NB4 (cell line): ENCODE data around the gene QSER1.
A peak's percentile ranks its signal among the peaks of the same experiment; 100 is the strongest.

Experiments
- DNase-seq: peaks from one replicate; pipeline ENCODE4 v3.0.0; 2010; ENCODE audit warnings: low read depth
- H3K4me3 ChIP-seq: one replicate; pipeline ENCODE4 v1.5.1; 2011; ENCODE audit warnings: mild to moderate bottlenecking, low read depth, low read length, moderate library complexity
- MYC ChIP-seq: IDR thresholded peaks from 2 replicates; pipeline ENCODE4 v1.6.1; 2011; ENCODE audit warnings: low read depth, low read length
- POLR2A ChIP-seq: IDR thresholded peaks from 2 replicates; pipeline ENCODE4 v1.6.1; 2011; ENCODE audit warnings: mild to moderate bottlenecking; ENCODE audit not compliant: insufficient read length; ENCODE audit errors: extremely low read depth
- TF ChIP-seq, protein P1 (sequence below): IDR thresholded peaks from one replicate; pipeline ENCODE4 v1.5.1; 2012; ENCODE audit warnings: low read depth, low read length
- TF ChIP-seq, protein P2 (sequence below): IDR thresholded peaks from 2 replicates; pipeline ENCODE4 v1.6.1; 2011; ENCODE audit warnings: low read depth, low read length

Gene QSER1

DNA sequence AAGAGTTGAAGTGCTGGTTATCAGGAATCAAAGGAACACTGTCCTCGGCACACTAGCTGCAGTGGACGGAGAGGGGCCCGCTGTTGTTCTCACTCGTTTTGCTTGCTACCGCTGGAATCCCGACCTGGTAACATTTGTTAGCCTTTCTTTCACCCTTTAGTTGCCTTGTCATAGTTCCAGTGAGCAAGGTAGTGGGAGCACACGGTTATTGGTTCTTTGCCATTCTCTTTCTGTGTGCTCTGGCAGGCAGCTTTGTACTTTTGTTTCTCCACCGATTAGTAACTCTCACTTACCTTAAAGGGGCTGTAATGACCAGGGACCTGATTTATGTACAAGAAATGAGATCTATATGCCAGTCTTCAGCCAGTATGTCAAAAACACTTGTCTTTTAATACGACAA is 124.9 kb downstream of the QSER1 start:
- H3K4me3 ChIP-seq: peak overlapping the region; percentile 77

DNA sequence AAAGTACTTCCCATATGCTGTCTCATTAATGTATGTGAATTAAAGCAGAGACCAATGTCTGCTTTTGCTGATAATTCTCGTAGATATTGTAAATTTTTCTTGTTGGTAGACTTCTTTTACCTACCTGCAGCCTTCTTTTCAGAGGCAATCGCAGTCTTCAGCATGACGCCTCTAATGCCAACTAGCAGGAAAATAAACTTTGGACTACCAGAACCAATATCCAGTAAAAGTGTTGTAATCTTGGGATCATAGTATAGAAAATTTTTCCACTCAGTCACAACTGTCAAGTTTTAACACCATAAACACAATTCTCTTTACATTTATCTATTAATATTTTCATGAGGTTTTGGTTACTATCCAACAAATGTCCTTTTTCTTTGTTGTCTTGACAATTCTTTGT is 125.4 kb downstream of the QSER1 start:
- H3K4me3 ChIP-seq: no peak overlapping the region
- TF ChIP-seq, protein P1, sequence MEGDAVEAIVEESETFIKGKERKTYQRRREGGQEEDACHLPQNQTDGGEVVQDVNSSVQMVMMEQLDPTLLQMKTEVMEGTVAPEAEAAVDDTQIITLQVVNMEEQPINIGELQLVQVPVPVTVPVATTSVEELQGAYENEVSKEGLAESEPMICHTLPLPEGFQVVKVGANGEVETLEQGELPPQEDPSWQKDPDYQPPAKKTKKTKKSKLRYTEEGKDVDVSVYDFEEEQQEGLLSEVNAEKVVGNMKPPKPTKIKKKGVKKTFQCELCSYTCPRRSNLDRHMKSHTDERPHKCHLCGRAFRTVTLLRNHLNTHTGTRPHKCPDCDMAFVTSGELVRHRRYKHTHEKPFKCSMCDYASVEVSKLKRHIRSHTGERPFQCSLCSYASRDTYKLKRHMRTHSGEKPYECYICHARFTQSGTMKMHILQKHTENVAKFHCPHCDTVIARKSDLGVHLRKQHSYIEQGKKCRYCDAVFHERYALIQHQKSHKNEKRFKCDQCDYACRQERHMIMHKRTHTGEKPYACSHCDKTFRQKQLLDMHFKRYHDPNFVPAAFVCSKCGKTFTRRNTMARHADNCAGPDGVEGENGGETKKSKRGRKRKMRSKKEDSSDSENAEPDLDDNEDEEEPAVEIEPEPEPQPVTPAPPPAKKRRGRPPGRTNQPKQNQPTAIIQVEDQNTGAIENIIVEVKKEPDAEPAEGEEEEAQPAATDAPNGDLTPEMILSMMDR: no peak
- TF ChIP-seq POLR2A (no peak), MYC (no peak)

More for the DNA sequence above, 124.9 kb downstream of the QSER1 start:
- TF ChIP-seq POLR2A: no peak
- TF ChIP-seq, protein P2, sequence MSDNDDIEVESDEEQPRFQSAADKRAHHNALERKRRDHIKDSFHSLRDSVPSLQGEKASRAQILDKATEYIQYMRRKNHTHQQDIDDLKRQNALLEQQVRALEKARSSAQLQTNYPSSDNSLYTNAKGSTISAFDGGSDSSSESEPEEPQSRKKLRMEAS: no peak
- TF ChIP-seq, protein P1: no peak
- DNase-seq: no peak

DNA sequence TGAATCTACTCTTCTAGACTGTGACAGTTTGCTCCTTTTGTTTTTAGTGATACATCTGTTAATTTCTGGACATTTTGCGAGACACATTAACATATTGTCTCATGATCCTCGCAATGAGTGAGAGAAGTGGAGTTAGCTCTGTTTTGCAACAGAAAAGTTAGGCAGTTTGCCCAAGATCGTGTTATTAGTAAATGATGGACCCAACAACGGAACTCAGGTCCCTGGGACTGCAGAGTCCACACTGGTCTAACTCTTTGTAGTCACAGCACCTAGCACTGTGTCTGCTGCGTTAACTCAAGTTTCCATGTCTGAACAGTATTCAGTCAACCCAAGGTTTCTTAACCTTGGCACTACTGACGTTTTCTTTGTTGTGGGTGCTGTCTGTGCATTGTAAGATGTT is 126.2 kb downstream of the QSER1 start:
- TF ChIP-seq MYC: no peak
- TF ChIP-seq, protein P1: no peak
- TF ChIP-seq POLR2A: no peak
- TF ChIP-seq, protein P2: no peak
- no peak for DNase-seq
- H3K4me3 ChIP-seq: no peak overlapping the region

More for the DNA sequence above, 125.4 kb downstream of the QSER1 start:
- no peak for DNase-seq

DNA sequence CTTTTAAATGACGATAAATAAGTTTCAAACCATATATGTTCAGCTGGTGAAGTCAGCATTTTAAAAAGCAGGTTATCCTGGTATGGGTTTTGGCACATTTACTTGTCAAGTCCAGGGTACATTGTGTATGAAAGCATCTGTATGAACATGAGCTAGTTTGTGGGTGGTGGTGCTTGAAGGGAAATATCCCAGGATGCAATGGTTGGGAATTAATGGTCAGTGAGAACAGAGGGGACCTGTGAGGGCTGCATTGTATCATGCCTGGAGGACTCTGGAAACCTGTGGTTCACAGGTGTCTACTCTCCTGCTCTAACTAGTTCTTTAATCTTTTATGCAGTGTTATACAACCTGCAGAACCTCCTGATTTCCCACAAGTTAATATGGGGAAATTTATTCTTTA is 128.9 kb downstream of the QSER1 start:
- no peak for TF ChIP-seq POLR2A
- TF ChIP-seq, protein P2: no peak
- no peak for TF ChIP-seq MYC
- TF ChIP-seq, protein P1: no peak

DNA sequence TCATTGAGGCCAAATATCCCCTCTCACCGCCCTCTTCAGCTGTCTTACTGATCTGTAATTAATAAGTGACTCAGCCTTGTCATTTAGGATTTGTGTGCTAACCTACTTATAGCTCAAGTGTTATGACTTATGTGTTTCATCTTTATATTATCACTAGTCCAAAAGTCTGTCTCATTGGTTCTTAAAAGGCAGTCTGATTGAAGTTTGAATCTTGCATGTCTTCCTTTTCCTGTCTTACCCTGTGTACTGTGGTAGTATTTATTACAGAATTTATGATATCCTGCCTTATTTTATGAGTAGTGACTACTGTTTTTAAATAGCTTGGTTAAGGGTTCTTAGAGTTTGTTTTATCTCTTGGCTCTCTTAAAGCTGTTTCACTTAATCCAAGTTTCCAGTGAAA is 129.3 kb downstream of the QSER1 start:
- TF ChIP-seq MYC (no peak), POLR2A (no peak)
- TF ChIP-seq, protein P2: no peak
- TF ChIP-seq, protein P1: no peak

More for the DNA sequence above, 128.9 kb downstream of the QSER1 start:
- no peak for DNase-seq
- no peak overlapping the region for H3K4me3 ChIP-seq

DNA sequence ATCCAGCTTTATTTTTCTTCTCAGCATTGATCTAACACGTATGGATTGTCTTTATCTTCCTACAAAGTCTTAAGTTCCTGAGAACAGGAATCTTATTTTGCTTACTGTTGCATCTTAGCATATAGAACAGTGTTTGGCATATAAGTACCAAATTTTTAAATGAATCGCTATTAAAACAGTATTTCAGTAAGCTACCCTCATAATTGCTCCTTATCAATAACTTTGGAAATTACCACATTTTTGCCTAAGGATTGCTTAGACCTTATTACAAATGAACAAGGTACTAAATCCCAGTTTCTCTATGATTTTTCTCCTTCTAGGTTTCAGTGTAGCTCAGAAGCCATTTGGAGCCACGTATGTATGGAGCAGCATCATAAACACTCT is 132.7 kb downstream of the QSER1 start:
- DNase-seq: no peak
- no peak overlapping the region for H3K4me3 ChIP-seq
- TF ChIP-seq, protein P1: no peak
- TF ChIP-seq MYC: no peak
- no peak for TF ChIP-seq POLR2A
- TF ChIP-seq, protein P2: no peak

More for the DNA sequence above, 129.3 kb downstream of the QSER1 start:
- no peak for DNase-seq
- H3K4me3 ChIP-seq: no peak overlapping the region
